GM23338 (cell line): ENCODE data around the gene ADORA1. TPM values are rescaled to one million over a fixed set of nuclear protein-coding genes. Genes with fewer than 3 reads are reported as not detected.

Experiments
- ATAC-seq: fragments of 200-7000 bp; cut with Tn5 transposase; 3 replicates; pipeline ENCODE4 v1.9.1; 2020
- DNase-seq: peaks from one replicate; pipeline ENCODE4 v3.0.0-alpha.2; 2015; ENCODE audit warnings: low spot score
- H2AFZ ChIP-seq: fragments of 200-600 bp; sonication (generic); 2 replicates; pipeline ENCODE4 v1.8.0; 2016; ENCODE audit warnings: antibody characterized with exemption, mild to moderate bottlenecking, moderate library complexity
- H3F3A ChIP-seq: fragments of 200-600 bp; sonication (generic); replicated peaks from 2 replicates; pipeline ENCODE4 v1.8.0; 2017; ENCODE audit warnings: antibody characterized with exemption, mixed run types, low read depth
- H3K27ac ChIP-seq: fragments of 200-600 bp; sonication (generic); 2 replicates; pipeline ENCODE4 v1.6.1; 2016; ENCODE audit warnings: low read depth
- H3K27me3 ChIP-seq: fragments of 200-600 bp; sonication (generic); 2 replicates; pipeline ENCODE4 v1.8.0; 2016; ENCODE audit warnings: mild to moderate bottlenecking, mixed run types, moderate library complexity; ENCODE audit not compliant: insufficient read depth
- H3K36me3 ChIP-seq: fragments of 200-600 bp; sonication (generic); 2 replicates; pipeline ENCODE4 v1.8.0; 2016; ENCODE audit warnings: mild to moderate bottlenecking; ENCODE audit not compliant: insufficient read depth
- H3K4me1 ChIP-seq: fragments of 200-600 bp; sonication (generic); 2 replicates; pipeline ENCODE4 v1.8.0; 2016; ENCODE audit warnings: mild to moderate bottlenecking, moderate library complexity; ENCODE audit not compliant: insufficient read depth
- H3K4me2 ChIP-seq: fragments of 200-600 bp; sonication (generic); 2 replicates; pipeline ENCODE4 v1.7.1; 2017; ENCODE audit warnings: mixed run types
- H3K4me3 ChIP-seq: fragments of 200-600 bp; sonication (generic); 2 replicates; pipeline ENCODE4 v1.6.1; 2016; ENCODE audit warnings: mixed run types
- H3K79me2 ChIP-seq: fragments of 200-600 bp; sonication (generic); replicated peaks from 2 replicates; pipeline ENCODE4 v1.8.0; 2017; ENCODE audit warnings: mild to moderate bottlenecking; ENCODE audit not compliant: insufficient read depth
- H3K9me2 ChIP-seq: fragments of 200-600 bp; sonication (generic); 2 replicates; pipeline ENCODE4 v1.8.0; 2017; ENCODE audit not compliant: insufficient read depth
- H4K20me1 ChIP-seq: fragments of 200-600 bp; sonication (generic); replicated peaks from 2 replicates; pipeline ENCODE4 v1.8.0; 2017; ENCODE audit warnings: mild to moderate bottlenecking; ENCODE audit not compliant: insufficient read depth
- H3K27ac Mint-ChIP-seq: 2 replicates; pipeline ENCODE4 v1.8.0; 2020; ENCODE audit warnings: inconsistent platforms, mild to moderate bottlenecking, moderate library complexity, mixed read lengths
- H3K27me3 Mint-ChIP-seq: 3 replicates; pipeline ENCODE4 v1.8.0; 2022; ENCODE audit warnings: low read depth, mild to moderate bottlenecking, moderate library complexity, mixed read lengths, inconsistent platforms; ENCODE audit not compliant: insufficient read depth, poor library complexity
- H3K36me3 Mint-ChIP-seq: 3 replicates; pipeline ENCODE4 v1.8.0; 2021; ENCODE audit warnings: low read depth, mild to moderate bottlenecking, inconsistent platforms, moderate library complexity, mixed read lengths
- H3K4me1 Mint-ChIP-seq: 3 replicates; pipeline ENCODE4 v1.8.0; 2020; ENCODE audit warnings: mild to moderate bottlenecking, inconsistent platforms, mixed read lengths
- H3K4me3 Mint-ChIP-seq: 3 replicates; pipeline ENCODE4 v1.8.0; 2021; ENCODE audit warnings: moderate library complexity, mild to moderate bottlenecking, inconsistent platforms, mixed read lengths
- H3K9me3 Mint-ChIP-seq: 3 replicates; pipeline ENCODE4 v1.8.0; 2020; ENCODE audit warnings: moderate library complexity, mild to moderate bottlenecking, inconsistent platforms, mixed read lengths
- CREB1 ChIP-seq: fragments of 250-450 bp; sonication (Bioruptor Pico); IDR thresholded peaks from 2 replicates; pipeline ENCODE4 v1.5.0; 2020; ENCODE audit warnings: low read depth, mild to moderate bottlenecking, moderate library complexity
- CTCF ChIP-seq, 2 experiments: fragments of 200-600 bp in 1 of 2; sonication (generic) in 1 of 2; conservative IDR thresholded peaks; 2 replicates each; pipeline versions ENCODE4 v1.5.1 to v1.6.1; 2016 to 2017; ENCODE audit warnings: antibody characterized with exemption in 2 of 2, low read depth in 2 of 2, mild to moderate bottlenecking in 2 of 2, moderate library complexity in 1 of 2
- ETS1 ChIP-seq: IDR thresholded peaks from 2 replicates; pipeline ENCODE4 v1.6.1; 2016; ENCODE audit warnings: antibody characterized with exemption
- EZH2 ChIP-seq: fragments of 200-600 bp; sonication (generic); IDR thresholded peaks from one replicate; pipeline ENCODE4 v1.8.0; 2017; ENCODE audit warnings: antibody characterized with exemption, mild to moderate bottlenecking, low read depth; ENCODE audit not compliant: unreplicated experiment
- JUNB ChIP-seq: IDR thresholded peaks from one replicate; pipeline ENCODE4 v1.6.1; 2016; ENCODE audit warnings: antibody characterized with exemption; ENCODE audit not compliant: unreplicated experiment
- NANOG ChIP-seq: IDR thresholded peaks from 2 replicates; pipeline ENCODE4 v1.6.1; 2016; ENCODE audit warnings: antibody characterized with exemption, borderline replicate concordance
- POLR2AphosphoS5 ChIP-seq: IDR thresholded peaks from 2 replicates; pipeline ENCODE4 v1.6.1; 2016; ENCODE audit warnings: antibody characterized with exemption, low read depth
- REST ChIP-seq: IDR thresholded peaks from one replicate; pipeline ENCODE4 v1.6.1; 2018; ENCODE audit warnings: antibody characterized with exemption; ENCODE audit not compliant: unreplicated experiment
- ZNF114 ChIP-seq: fragments of 250-450 bp; sonication (Bioruptor Pico); IDR thresholded peaks from 2 replicates; pipeline ENCODE4 v1.5.0; 2020; ENCODE audit warnings: mild to moderate bottlenecking, moderate library complexity
- ZNF331 ChIP-seq: fragments of 250-450 bp; sonication (Bioruptor Pico); IDR thresholded peaks from 2 replicates; pipeline ENCODE4 v1.5.0; 2020; ENCODE audit warnings: low read depth, mild to moderate bottlenecking, moderate library complexity
- polyA plus RNA-seq: library from polyadenylated mRNA; unstranded; fragments of >200 nt; fragmentation: Nextera tagmentation; extraction: Ambion mirVana; gene quantifications from 2 replicates; pipeline ENCODE4 v1.2.1, GENCODE V29; 2016
- total RNA-seq: library from RNA; depleted of rRNA; stranded (reverse); fragments of >200 nt; shearing (Covaris generic); gene quantifications from 2 replicates; pipeline ENCODE4 v1.2.3, GENCODE V29; 2014

ADORA1 gene
- total and polyA plus RNA-seq, 2 experiments from 2014 or later, result 0.63 to 1.8 TPM

GRCh38 chr1:203215573-203215972 is 88.0 kb downstream of the ADORA1 start:
- H3K36me3 ChIP-seq, result no peaks in the 10 kb centered on the region
- no peaks in the 10 kb centered on the region for H4K20me1 ChIP-seq
- Mint-ChIP-seq H3K27me3 (peaks cover 21% of the 10 kb centered on the region), H3K4me3 (no peak overlapping the region), H3K4me1 (peaks cover 17% of the 10 kb centered on the region), H3K27ac (no peak overlapping the region), H3K9me3 (no peaks in the 10 kb centered on the region; the same call in 2 of the 3 replicates), H3K36me3 (no peaks in the 10 kb centered on the region)
- TF ChIP-seq ETS1 (no peak), ZNF114 (no peak), JUNB (no peak), EZH2 (no peak), REST (no peak), CTCF (conservative IDR thresholded peaks at IDR 0.05; ENCODE audit: low read depth in 2 of 2) (no peak), CREB1 (CRISPR knock-in tag) (no peak), ZNF331 (CRISPR knock-in tag) (no peak), POLR2AphosphoS5 (no peak), NANOG (no peak)
- no peaks in the 10 kb centered on the region for H3K27me3 ChIP-seq
- H3F3A ChIP-seq, result no peaks in the 10 kb centered on the region
- H3K79me2 ChIP-seq, result no peaks in the 10 kb centered on the region
- peak overlapping the region; percentile 0; the same call in 1 of the 2 replicates for H2AFZ ChIP-seq
- H3K4me2 ChIP-seq, result no peak overlapping the region
- no peak overlapping the region for H3K4me3 ChIP-seq
- peak; percentile 2; the same call in 1 of the 3 replicates for ATAC-seq
- no peaks in the 10 kb centered on the region for H3K9me2 ChIP-seq
- H3K27ac ChIP-seq, result no peak overlapping the region
- peaks cover 10% of the 10 kb centered on the region for H3K4me1 ChIP-seq
- peak; percentile 22 for DNase-seq
